Uterus (tissue), 4 donors: ENCODE data around the gene TLE1. TPM values are rescaled to one million over a fixed set of nuclear protein-coding genes. Genes with fewer than 3 reads are reported as not detected.

ENCODE experiments used
- DNase-seq, 2 donors: peaks; one replicate each; pipeline ENCODE4 v3.0.0-alpha.2; 2019 to 2020
- H3K27ac ChIP-seq, 2 donors: fragments of 200-600 bp; sonication (generic); 1 replicate in 1 of 2; 2 replicates in 1 of 2; pipeline ENCODE4 v1.5.1; 2016 to 2018
- H3K27me3 ChIP-seq, 2 donors: fragments of 200-600 bp; sonication (generic); one replicate each; pipeline ENCODE4 v1.5.1; 2018 to 2019; ENCODE audit warnings: control low read depth in 1 of 2
- H3K36me3 ChIP-seq, 2 donors: fragments of 200-600 bp; sonication (generic); one replicate each; pipeline ENCODE4 v1.5.1; 2019; ENCODE audit warnings: control low read depth in 1 of 2
- H3K4me1 ChIP-seq, 2 donors: fragments of 200-600 bp; sonication (generic); one replicate each; pipeline ENCODE4 v1.5.1; 2018 to 2019; ENCODE audit warnings: control low read depth in 1 of 2
- H3K4me3 ChIP-seq, 2 donors: fragments of 200-600 bp; sonication (generic); 1 replicate in 1 of 2; 2 replicates in 1 of 2; pipeline ENCODE4 v1.5.1; 2018 to 2019; ENCODE audit warnings: mild to moderate bottlenecking in 1 of 2
- H3K9me3 ChIP-seq, 2 donors: fragments of 200-600 bp; sonication (generic); one replicate each; pipeline ENCODE4 v1.5.1; 2019; ENCODE audit warnings: control low read depth in 1 of 2
- POLR2A ChIP-seq, 2 donors: fragments of 450-650 bp; IDR thresholded peaks; one replicate each; pipeline ENCODE4 v1.6.1; 2016; ENCODE audit warnings: antibody characterized with exemption in 2 of 2, mild to moderate bottlenecking in 1 of 2, moderate library complexity in 1 of 2
- intact Hi-C: fragments of 100-400 bp; cut with DNase I; formaldehyde crosslinking; loops from one replicate; pipeline ENCODE4 v1.15.1; 2023; ENCODE audit warnings: low total_unique reads
- total RNA-seq, 4 donors: library from RNA; depleted of rRNA in 3 of 4; stranded (reverse); fragments of >200 nt in 3 of 4; gene quantifications; one replicate each; pipeline versions ENCODE4 v1.1.0 to v1.2.4, GENCODE V29; 2014 to 2023
- TF ChIP-seq, protein P1 (sequence below), 4 experiments: fragments of 200-600 bp in 2 of 4; fragments of 450-650 bp in 2 of 4; sonication (generic) in 2 of 4; IDR thresholded peaks; one replicate each; pipeline ENCODE4 v1.5.1; 2016 to 2019; ENCODE audit warnings: antibody characterized with exemption in 4 of 4, mild to moderate bottlenecking in 2 of 4, moderate library complexity in 1 of 4
- donor health status: DM: yes; HTN: yes; CAD: no.

Gene TLE1
- total RNA-seq, 4 donors from 2014 or later = 31.0 to 124 (median 62.6) TPM

DNA sequence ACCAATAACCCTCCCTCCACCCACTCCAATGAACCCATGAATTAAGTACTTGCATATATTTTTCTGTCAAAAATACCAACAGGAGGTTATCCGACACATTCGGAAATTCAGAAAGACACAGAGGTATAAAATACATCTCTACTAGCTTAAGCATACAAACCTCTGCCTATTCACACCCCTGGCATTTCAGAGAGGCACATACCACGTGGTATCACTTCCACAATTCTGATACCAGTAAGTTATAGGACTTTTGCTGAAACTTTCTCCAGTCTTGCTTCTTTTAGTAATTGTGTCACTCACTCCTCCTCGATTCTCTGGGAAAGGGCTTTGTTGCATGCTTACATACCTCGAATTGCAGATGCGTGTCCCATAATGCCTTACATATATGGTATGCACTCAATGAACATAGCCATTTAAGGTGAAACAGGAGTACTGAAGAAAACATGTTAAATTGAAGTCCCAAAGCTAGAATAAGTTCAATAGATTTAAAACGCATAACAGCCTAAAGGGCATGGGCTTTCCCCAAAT, 58.1 kb downstream of the TLE1 start:
- intact Hi-C loops = no loop called here
- no peaks in the 10 kb centered on the region for H3K4me1 ChIP-seq

GRCh38 chr9:81629440-81629839, 59.9 kb downstream of the TLE1 start:
- Histone ChIP-seq H3K27ac (no peak overlapping the region), H3K9me3 (no peaks in the 10 kb centered on the region), H3K4me3 (no peak overlapping the region), H3K36me3 (no peaks in the 10 kb centered on the region), H3K27me3 (no peaks in the 10 kb centered on the region), H3K4me1 (no peaks in the 10 kb centered on the region)
- intact Hi-C loops = no loop called here
- TF ChIP-seq, protein P1, sequence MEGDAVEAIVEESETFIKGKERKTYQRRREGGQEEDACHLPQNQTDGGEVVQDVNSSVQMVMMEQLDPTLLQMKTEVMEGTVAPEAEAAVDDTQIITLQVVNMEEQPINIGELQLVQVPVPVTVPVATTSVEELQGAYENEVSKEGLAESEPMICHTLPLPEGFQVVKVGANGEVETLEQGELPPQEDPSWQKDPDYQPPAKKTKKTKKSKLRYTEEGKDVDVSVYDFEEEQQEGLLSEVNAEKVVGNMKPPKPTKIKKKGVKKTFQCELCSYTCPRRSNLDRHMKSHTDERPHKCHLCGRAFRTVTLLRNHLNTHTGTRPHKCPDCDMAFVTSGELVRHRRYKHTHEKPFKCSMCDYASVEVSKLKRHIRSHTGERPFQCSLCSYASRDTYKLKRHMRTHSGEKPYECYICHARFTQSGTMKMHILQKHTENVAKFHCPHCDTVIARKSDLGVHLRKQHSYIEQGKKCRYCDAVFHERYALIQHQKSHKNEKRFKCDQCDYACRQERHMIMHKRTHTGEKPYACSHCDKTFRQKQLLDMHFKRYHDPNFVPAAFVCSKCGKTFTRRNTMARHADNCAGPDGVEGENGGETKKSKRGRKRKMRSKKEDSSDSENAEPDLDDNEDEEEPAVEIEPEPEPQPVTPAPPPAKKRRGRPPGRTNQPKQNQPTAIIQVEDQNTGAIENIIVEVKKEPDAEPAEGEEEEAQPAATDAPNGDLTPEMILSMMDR (IDR thresholded peaks at IDR 0.05) = no peak
- no peak for TF ChIP-seq POLR2A (IDR thresholded peaks at IDR 0.05)
- DNase-seq = no peak

More for the DNA sequence above, 58.1 kb downstream of the TLE1 start:
- Histone ChIP-seq H3K27me3 (no peaks in the 10 kb centered on the region), H3K27ac (no peak overlapping the region), H3K4me3 (no peak overlapping the region), H3K36me3 (no peaks in the 10 kb centered on the region), H3K9me3 (no peaks in the 10 kb centered on the region)
- no peak for TF ChIP-seq POLR2A (IDR thresholded peaks at IDR 0.05)
- TF ChIP-seq, protein P1 (IDR thresholded peaks at IDR 0.05) = no peak
- DNase-seq = no peak

- no peak for DNase-seq
- intact Hi-C loops = no loop called here
- H3K27ac ChIP-seq = no peak overlapping the region
- H3K4me3 ChIP-seq = no peak overlapping the region
- H3K27me3 ChIP-seq = no peaks in the 10 kb centered on the region
- H3K9me3 ChIP-seq = no peaks in the 10 kb centered on the region
- H3K4me1 ChIP-seq = no peaks in the 10 kb centered on the region
- TF ChIP-seq, protein P1 (IDR thresholded peaks at IDR 0.05) = no peak
- TF ChIP-seq POLR2A (IDR thresholded peaks at IDR 0.05) = no peak
- no peaks in the 10 kb centered on the region for H3K36me3 ChIP-seq
Measured at GRCh38 chr9:81628897-81629296, 60.5 kb downstream of the TLE1 start.

- Histone ChIP-seq H3K4me3 (no peak overlapping the region), H3K9me3 (no peaks in the 10 kb centered on the region), H3K27me3 (no peaks in the 10 kb centered on the region), H3K27ac (no peak overlapping the region), H3K36me3 (no peaks in the 10 kb centered on the region), H3K4me1 (no peaks in the 10 kb centered on the region)
- no peak for TF ChIP-seq POLR2A (IDR thresholded peaks at IDR 0.05)
- TF ChIP-seq, protein P1 (IDR thresholded peaks at IDR 0.05) = no peak
- no peak for DNase-seq
- intact Hi-C loops = no loop called here
Measured at GRCh38 chr9:81627481-81627880, 61.9 kb downstream of the TLE1 start.

DNA sequence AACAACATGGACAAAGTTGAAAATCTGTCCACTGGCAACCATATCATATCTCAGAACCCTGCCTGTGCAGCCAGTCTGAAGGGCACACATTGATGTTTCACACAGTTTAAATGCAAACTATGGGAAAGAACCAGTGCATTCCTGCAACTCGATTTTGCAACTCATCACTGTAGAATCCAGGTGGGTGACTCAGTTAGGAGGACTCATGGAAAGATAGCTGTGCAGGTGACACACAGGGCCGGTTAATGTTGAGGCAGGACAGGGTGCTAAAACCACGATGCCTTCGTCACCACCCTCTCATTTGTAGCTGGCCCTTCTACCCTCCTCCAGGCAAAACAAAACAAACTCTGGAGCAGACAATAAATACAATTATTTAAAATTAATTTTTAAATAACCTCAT, 62.8 kb downstream of the TLE1 start:
- Histone ChIP-seq H3K4me1 (no peaks in the 10 kb centered on the region), H3K36me3 (no peaks in the 10 kb centered on the region), H3K9me3 (no peaks in the 10 kb centered on the region), H3K27me3 (no peaks in the 10 kb centered on the region), H3K27ac (no peak overlapping the region), H3K4me3 (no peak overlapping the region)
- no peak for DNase-seq
- no peak for TF ChIP-seq POLR2A (IDR thresholded peaks at IDR 0.05)
- TF ChIP-seq, protein P1 (IDR thresholded peaks at IDR 0.05) = no peak
- intact Hi-C loops = no loop called here
